ENCODE results near the gene ARID3B.

The ARID3B gene

GRCh38 chr15:74636984-74637383, 96.0 kb downstream of the ARID3B start:
- no peaks in the 10 kb centered on the region for H3K4me1 ChIP-seq
- no peak for DNase-seq
- H3K36me3 ChIP-seq = peaks cover 33% of the 10 kb centered on the region
- no peaks in the 10 kb centered on the region for H3K27me3 ChIP-seq
- H3K9me3 ChIP-seq = no peaks in the 10 kb centered on the region
- TF ChIP-seq, protein P1, sequence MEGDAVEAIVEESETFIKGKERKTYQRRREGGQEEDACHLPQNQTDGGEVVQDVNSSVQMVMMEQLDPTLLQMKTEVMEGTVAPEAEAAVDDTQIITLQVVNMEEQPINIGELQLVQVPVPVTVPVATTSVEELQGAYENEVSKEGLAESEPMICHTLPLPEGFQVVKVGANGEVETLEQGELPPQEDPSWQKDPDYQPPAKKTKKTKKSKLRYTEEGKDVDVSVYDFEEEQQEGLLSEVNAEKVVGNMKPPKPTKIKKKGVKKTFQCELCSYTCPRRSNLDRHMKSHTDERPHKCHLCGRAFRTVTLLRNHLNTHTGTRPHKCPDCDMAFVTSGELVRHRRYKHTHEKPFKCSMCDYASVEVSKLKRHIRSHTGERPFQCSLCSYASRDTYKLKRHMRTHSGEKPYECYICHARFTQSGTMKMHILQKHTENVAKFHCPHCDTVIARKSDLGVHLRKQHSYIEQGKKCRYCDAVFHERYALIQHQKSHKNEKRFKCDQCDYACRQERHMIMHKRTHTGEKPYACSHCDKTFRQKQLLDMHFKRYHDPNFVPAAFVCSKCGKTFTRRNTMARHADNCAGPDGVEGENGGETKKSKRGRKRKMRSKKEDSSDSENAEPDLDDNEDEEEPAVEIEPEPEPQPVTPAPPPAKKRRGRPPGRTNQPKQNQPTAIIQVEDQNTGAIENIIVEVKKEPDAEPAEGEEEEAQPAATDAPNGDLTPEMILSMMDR (IDR thresholded peaks at IDR 0.05; ENCODE audit: low read depth, low read length) = no peak
- no peak overlapping the region for H3K4me3 ChIP-seq (ENCODE audit: low read depth, low read length)

- TF ChIP-seq, protein P1 (IDR thresholded peaks at IDR 0.05; ENCODE audit: low read depth, low read length) = no peak
- no peak for DNase-seq
- H3K4me3 ChIP-seq (ENCODE audit: low read depth, low read length) = no peak overlapping the region
- no peaks in the 10 kb centered on the region for H3K27me3 ChIP-seq
- peaks cover 20% of the 10 kb centered on the region for H3K36me3 ChIP-seq
- H3K9me3 ChIP-seq = no peaks in the 10 kb centered on the region
- peaks cover 6% of the 10 kb centered on the region for H3K4me1 ChIP-seq
These were observed 100.1 kb downstream of the ARID3B start for GRCh38 chr15:74641151-74641550.

DNA sequence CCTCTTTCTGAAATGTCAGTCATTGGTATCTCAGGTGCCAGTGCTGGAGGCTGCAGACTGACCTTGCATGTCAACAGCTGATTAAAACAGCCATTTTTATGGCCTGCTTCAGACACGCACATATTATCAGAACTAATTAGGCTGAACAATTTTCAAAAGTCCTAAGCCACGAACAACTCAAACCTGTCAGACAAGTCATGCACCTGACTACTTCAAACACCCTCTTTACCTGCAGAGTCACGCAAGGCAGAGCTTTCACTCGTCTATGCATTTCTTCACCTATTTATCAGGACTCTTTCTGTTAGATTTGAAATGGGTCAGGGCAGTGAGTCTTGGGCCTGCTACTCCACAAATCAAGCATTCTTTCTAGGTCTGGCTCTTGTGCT, 101.3 kb downstream of the ARID3B start:
- Histone ChIP-seq H3K4me3 (ENCODE audit: low read depth, low read length) (no peak overlapping the region), H3K9me3 (no peaks in the 10 kb centered on the region), H3K4me1 (peaks cover 6% of the 10 kb centered on the region), H3K36me3 (peaks cover 20% of the 10 kb centered on the region), H3K27me3 (no peaks in the 10 kb centered on the region)
- TF ChIP-seq, protein P1 (IDR thresholded peaks at IDR 0.05; ENCODE audit: low read depth, low read length) = no peak
- no peak for DNase-seq

DNA sequence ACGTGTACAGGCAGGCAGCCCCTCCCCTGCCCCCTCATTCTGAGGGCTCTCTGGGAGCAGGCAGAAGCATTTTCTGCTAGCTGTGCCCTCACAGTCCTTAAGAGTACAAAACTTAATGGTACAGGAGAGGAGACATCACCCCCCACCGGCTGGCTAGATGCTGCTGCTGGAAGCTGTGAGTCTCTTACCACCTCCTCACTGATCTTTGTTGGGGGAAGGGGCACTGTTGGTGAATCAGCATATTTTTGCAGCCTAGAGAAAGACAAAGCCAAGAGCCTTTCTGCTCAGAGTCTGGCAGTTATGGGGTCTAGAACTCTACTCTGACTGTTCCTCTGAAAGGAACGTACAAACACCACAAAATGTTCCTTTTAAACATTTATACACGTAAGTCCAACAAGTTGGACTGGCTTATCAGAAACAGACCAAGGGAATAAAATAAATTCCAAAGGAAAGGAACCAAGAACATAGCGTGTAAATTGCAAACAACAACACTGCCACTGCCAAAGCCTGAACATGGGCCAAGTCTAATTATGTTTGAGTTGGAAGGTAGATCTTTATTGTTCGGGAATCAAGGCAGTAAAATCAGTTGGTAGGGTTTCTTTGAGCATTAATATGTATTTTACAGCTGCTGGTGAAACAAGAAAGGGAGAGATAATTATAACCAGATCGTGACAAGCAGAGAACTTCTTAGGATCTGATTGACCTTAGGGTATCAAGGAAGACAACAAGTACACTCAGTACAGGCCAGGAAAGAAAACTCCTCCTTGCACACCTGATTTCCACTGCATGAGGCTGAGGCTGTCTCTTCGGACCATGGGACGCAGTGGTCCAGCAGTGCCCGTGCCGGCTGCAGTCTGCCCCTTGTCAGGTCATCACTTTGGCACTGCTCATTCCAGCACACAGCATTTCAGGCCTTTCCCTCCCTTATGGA, 102.0 kb downstream of the ARID3B start:
- no peaks in the 10 kb centered on the region for H3K27me3 ChIP-seq
- peaks cover 20% of the 10 kb centered on the region for H3K36me3 ChIP-seq
- H3K4me1 ChIP-seq = peaks cover 6% of the 10 kb centered on the region
- no peak for DNase-seq
- no peak overlapping the region for H3K4me3 ChIP-seq (ENCODE audit: low read depth, low read length)
- H3K9me3 ChIP-seq = no peaks in the 10 kb centered on the region
- TF ChIP-seq, protein P1 (IDR thresholded peaks at IDR 0.05; ENCODE audit: low read depth, low read length) = no peak

DNA sequence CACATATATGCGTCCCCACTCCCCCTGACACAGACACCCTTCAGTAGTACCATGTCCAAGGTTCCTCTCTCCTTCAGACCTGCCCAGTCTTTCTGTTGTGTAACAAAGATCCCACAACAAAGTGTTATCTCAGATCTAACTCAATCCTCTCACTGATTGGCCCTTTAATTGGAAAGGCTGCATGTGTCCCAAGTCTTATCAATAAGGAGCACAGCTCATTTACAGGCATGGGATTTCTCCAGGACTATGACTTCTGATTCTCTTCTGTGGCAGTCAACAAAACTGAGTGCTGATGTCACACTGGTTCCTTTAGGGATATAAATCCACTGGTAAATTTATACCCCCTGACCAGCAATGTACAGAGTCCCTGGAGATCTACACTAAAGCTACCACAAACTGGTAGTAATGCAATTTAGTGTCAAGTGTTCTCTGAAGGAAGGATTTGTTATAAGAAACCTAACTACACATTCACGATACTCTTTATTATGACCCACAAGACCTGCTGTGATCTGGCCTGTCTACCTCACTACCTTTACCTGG, 102.7 kb downstream of the ARID3B start:
- TF ChIP-seq, protein P1 (IDR thresholded peaks at IDR 0.05; ENCODE audit: low read depth, low read length) = no peak
- Histone ChIP-seq H3K4me3 (ENCODE audit: low read depth, low read length) (no peak overlapping the region), H3K9me3 (no peaks in the 10 kb centered on the region), H3K27me3 (no peaks in the 10 kb centered on the region), H3K4me1 (peaks cover 6% of the 10 kb centered on the region), H3K36me3 (peaks cover 18% of the 10 kb centered on the region)
- no peak for DNase-seq

- Histone ChIP-seq H3K36me3 (peaks cover 9% of the 10 kb centered on the region), H3K4me1 (peaks cover 6% of the 10 kb centered on the region), H3K4me3 (ENCODE audit: low read depth, low read length) (no peak overlapping the region), H3K9me3 (no peaks in the 10 kb centered on the region), H3K27me3 (no peaks in the 10 kb centered on the region)
- TF ChIP-seq, protein P1 (IDR thresholded peaks at IDR 0.05; ENCODE audit: low read depth, low read length) = no peak
- DNase-seq = no peak
These were observed 105.5 kb downstream of the ARID3B start for GRCh38 chr15:74646480-74646879.
